ENCODE measurements around the gene EXOC4.

EXOC4 gene

DNA sequence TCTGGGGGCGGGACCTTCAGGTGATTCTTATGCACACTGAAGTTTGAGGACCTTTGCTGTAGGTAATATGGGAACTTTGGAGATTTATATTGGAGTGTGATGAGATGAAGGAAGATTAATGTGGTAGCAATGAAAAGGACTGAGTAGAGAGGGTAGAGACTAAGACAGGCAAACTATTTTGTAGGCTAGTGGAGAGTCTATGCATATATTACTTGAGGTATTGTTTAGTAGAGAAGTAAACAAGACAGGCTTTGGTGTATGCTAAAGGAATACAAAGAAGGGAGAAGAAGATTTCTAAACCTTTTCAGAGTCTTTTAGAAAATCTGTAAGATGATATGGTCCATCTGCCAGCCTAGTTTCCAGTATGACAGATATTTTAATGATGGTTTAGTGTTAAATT lies 129.1 kb downstream of the EXOC4 start:
- Histone ChIP-seq H2AFZ (ENCODE audit: low read length, unreplicated experiment) (no peak overlapping the region), H3K27me3 (ENCODE audit: insufficient read depth, low read length) (no peaks in the 10 kb centered on the region), H3K36me3 (ENCODE audit: insufficient read depth, low read length) (peaks cover 10% of the 10 kb centered on the region), H3K4me3 (ENCODE audit: low read depth, low read length) (no peak overlapping the region), H3K79me2 (ENCODE audit: control insufficient read depth, insufficient read depth, low read length, unreplicated experiment) (no peaks in the 10 kb centered on the region), H3K27ac (ENCODE audit: low read depth, low read length) (no peak overlapping the region), H3K4me1 (ENCODE audit: control insufficient read depth, insufficient read depth, low read length, unreplicated experiment) (no peaks in the 10 kb centered on the region)

DNA sequence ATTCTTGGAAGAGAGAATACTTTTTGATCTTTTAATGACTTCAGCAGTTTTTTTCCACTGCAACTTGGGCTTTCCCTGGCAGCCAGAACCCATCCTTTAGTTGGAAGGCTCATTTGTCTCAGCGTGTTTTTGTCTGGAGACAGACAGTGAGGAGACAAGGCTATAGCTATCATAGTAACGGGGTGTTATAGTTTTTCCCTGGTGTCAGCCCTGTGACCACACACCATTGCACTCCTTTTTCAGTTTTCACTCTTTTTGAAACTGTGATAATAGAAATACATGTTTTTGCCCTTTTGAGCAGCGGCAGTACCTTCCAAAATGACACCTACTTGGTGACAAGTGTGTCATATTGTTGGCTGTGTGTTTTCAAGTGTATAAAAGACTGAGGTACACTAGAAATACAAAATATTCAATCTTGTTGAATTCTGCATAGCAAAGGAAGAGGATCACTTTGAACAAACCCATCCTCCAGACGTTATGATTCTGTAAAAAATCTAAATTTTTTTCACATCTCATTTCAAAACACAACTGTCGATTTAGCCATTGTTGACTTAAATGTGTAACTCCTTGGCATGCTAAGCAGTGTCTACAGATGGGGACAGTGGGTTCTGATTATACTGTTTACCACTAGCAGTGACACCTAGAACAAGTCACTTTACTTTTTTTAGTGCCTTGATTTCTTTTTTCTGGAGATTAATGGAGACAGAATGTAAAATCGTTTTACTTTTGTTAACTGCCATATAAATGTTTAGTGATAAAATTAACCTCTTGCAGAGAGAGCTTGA lies 130.1 kb downstream of the EXOC4 start:
- Histone ChIP-seq H2AFZ (ENCODE audit: low read length, unreplicated experiment) (no peak overlapping the region), H3K4me3 (ENCODE audit: low read depth, low read length) (no peak overlapping the region), H3K27ac (ENCODE audit: low read depth, low read length) (no peak overlapping the region), H3K4me1 (ENCODE audit: control insufficient read depth, insufficient read depth, low read length, unreplicated experiment) (no peaks in the 10 kb centered on the region), H3K36me3 (ENCODE audit: insufficient read depth, low read length) (peaks cover 3% of the 10 kb centered on the region; the same call in 1 of the 2 replicates), H3K79me2 (ENCODE audit: control insufficient read depth, insufficient read depth, low read length, unreplicated experiment) (no peaks in the 10 kb centered on the region), H3K27me3 (ENCODE audit: insufficient read depth, low read length) (no peaks in the 10 kb centered on the region)

DNA sequence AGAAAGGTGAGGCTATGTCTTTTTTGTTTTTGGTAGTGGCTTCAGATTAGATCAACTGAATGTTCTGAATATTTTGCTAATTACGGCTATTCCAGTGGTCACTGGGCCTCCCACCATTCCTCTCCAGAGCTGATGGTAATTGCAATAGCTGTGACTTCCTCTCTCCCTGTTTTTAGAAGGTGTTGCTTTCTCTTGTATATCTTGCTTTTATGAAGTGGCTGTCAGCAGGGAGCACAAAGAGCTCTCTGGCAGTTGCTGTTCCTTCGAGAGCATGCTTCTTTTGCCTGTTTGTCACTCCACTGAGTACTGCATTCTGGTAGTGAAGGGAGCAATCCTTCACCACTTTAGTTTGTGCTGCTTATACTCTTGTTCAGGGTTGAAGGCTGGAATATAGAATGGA lies 133.3 kb downstream of the EXOC4 start:
- Histone ChIP-seq H3K4me3 (ENCODE audit: low read depth, low read length) (no peak overlapping the region), H3K79me2 (ENCODE audit: control insufficient read depth, insufficient read depth, low read length, unreplicated experiment) (no peaks in the 10 kb centered on the region), H3K36me3 (ENCODE audit: insufficient read depth, low read length) (no peaks in the 10 kb centered on the region), H3K27me3 (ENCODE audit: insufficient read depth, low read length) (no peaks in the 10 kb centered on the region), H2AFZ (ENCODE audit: low read length, unreplicated experiment) (no peak overlapping the region), H3K4me1 (ENCODE audit: control insufficient read depth, insufficient read depth, low read length, unreplicated experiment) (no peaks in the 10 kb centered on the region), H3K27ac (ENCODE audit: low read depth, low read length) (no peak overlapping the region)

DNA sequence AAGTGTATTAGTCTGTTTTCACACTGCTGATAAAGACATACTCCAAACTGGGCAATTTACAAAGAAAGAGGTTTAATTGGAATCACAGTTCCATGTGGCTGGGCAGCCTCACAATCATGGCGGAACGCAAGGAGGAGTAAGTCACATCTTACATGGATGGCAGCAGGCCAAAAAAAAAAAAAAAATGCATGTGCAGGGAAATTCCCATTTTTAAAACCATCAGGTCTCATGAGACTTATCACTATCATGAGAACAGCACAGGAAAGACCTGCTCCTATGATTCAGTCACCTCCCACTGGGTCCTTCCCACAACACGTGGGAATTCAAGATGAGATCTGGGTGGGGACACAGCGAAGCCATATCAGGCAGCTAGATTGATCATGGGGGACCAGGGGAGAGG lies 136.8 kb downstream of the EXOC4 start:
- no peaks in the 10 kb centered on the region for H3K79me2 ChIP-seq (ENCODE audit: control insufficient read depth, insufficient read depth, low read length, unreplicated experiment)
- no peak overlapping the region for H2AFZ ChIP-seq (ENCODE audit: low read length, unreplicated experiment)
- H3K27me3 ChIP-seq (ENCODE audit: insufficient read depth, low read length), result no peaks in the 10 kb centered on the region
- H3K36me3 ChIP-seq (ENCODE audit: insufficient read depth, low read length), result no peaks in the 10 kb centered on the region
- H3K4me1 ChIP-seq (ENCODE audit: control insufficient read depth, insufficient read depth, low read length, unreplicated experiment), result no peaks in the 10 kb centered on the region
- no peak overlapping the region for H3K27ac ChIP-seq (ENCODE audit: low read depth, low read length)
- no peak overlapping the region for H3K4me3 ChIP-seq (ENCODE audit: low read depth, low read length)

DNA sequence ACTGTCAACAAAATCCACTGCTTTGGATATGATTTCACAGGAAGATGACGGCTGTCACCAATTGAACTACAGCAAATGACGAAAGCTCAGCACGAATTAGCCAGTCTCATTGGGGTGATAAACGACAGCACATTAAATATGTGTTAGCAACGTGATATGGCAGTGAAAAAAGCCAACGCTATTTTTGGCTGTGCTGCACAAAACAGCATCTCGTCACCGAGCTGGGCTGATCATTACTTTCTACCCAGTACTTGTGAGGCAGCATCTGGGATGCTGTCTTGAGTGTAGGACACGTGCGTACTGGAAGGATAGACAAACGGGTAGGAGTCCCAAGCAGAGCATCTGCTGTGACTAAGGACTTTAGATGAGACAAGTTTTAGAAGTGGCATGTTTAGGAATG lies 138.3 kb downstream of the EXOC4 start:
- Histone ChIP-seq H3K4me3 (ENCODE audit: low read depth, low read length) (no peak overlapping the region), H3K79me2 (ENCODE audit: control insufficient read depth, insufficient read depth, low read length, unreplicated experiment) (no peaks in the 10 kb centered on the region), H3K27me3 (ENCODE audit: insufficient read depth, low read length) (no peaks in the 10 kb centered on the region), H3K27ac (ENCODE audit: low read depth, low read length) (no peak overlapping the region), H2AFZ (ENCODE audit: low read length, unreplicated experiment) (no peak overlapping the region), H3K36me3 (ENCODE audit: insufficient read depth, low read length) (no peaks in the 10 kb centered on the region), H3K4me1 (ENCODE audit: control insufficient read depth, insufficient read depth, low read length, unreplicated experiment) (no peaks in the 10 kb centered on the region)

DNA sequence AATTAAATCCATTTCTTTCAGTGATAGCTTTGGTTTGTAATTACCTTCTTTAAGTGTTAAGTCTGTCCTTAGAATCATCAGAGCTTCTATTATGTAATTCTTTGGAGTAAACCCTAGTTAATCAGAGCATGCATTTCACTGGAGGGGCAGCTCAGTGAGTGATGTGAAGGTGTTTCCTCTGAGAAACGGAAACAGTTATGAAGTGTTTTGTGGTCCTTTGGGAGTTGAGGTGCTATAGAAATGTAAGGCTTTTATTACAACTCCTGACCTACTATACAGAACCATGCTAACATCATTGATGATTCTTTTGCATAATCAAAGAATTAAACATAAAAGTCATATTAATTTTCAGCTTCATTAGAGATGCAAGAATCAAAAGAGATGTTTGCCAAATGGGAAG lies 141.5 kb downstream of the EXOC4 start:
- H3K4me3 ChIP-seq (ENCODE audit: low read depth, low read length), result no peak overlapping the region
- H3K27ac ChIP-seq (ENCODE audit: low read depth, low read length), result no peak overlapping the region
- no peaks in the 10 kb centered on the region for H3K4me1 ChIP-seq (ENCODE audit: control insufficient read depth, insufficient read depth, low read length, unreplicated experiment)
- no peaks in the 10 kb centered on the region for H3K36me3 ChIP-seq (ENCODE audit: insufficient read depth, low read length)
- no peaks in the 10 kb centered on the region for H3K27me3 ChIP-seq (ENCODE audit: insufficient read depth, low read length)
- no peaks in the 10 kb centered on the region for H3K79me2 ChIP-seq (ENCODE audit: control insufficient read depth, insufficient read depth, low read length, unreplicated experiment)
- H2AFZ ChIP-seq (ENCODE audit: low read length, unreplicated experiment), result no peak overlapping the region

DNA sequence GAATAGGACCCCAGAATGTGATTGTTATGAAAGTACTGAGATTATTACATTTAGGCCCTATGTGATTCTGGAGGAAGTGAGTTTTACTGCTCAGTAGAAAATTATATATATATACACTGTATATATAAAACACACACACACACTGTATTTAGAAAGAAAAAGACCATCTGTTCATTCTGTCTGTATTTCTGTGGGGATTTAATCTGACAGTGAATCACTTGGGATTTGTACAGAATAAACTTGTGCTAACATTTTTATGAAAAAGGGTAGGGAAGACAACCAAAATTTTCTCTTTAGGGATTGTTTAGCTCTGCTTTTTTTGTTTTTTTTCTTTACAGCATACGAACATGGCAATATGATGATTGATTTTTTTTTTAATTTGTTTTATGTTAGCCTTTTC lies 142.7 kb downstream of the EXOC4 start:
- no peak overlapping the region for H3K27ac ChIP-seq (ENCODE audit: low read depth, low read length)
- no peak overlapping the region for H2AFZ ChIP-seq (ENCODE audit: low read length, unreplicated experiment)
- H3K36me3 ChIP-seq (ENCODE audit: insufficient read depth, low read length), result no peaks in the 10 kb centered on the region
- H3K27me3 ChIP-seq (ENCODE audit: insufficient read depth, low read length), result no peaks in the 10 kb centered on the region
- no peak overlapping the region for H3K4me3 ChIP-seq (ENCODE audit: low read depth, low read length)
- H3K4me1 ChIP-seq (ENCODE audit: control insufficient read depth, insufficient read depth, low read length, unreplicated experiment), result peaks cover under 1% of the 10 kb centered on the region
- H3K79me2 ChIP-seq (ENCODE audit: control insufficient read depth, insufficient read depth, low read length, unreplicated experiment), result no peaks in the 10 kb centered on the region

DNA sequence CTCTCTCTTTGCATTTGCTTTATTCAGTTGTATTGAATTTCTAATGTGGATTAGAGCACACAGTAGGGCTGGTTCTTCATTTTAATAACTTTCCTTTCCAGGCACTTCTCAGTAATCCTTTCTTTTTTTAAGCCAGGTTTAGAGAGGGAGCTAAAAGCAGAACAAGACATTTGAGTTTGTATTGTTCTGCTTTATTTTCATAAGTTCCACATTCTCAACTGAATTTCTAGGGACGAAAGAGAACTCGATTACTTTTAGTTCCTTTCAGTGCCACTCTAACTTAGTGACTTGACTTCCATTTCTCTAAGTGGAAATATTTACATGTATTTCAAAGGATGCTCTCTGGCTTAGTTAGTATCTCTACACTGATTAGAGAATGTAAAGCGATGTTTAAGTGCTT lies 145.6 kb downstream of the EXOC4 start:
- no peak overlapping the region for H3K27ac ChIP-seq (ENCODE audit: low read depth, low read length)
- H3K79me2 ChIP-seq (ENCODE audit: control insufficient read depth, insufficient read depth, low read length, unreplicated experiment), result no peaks in the 10 kb centered on the region
- H2AFZ ChIP-seq (ENCODE audit: low read length, unreplicated experiment), result no peak overlapping the region
- no peaks in the 10 kb centered on the region for H3K27me3 ChIP-seq (ENCODE audit: insufficient read depth, low read length)
- no peaks in the 10 kb centered on the region for H3K36me3 ChIP-seq (ENCODE audit: insufficient read depth, low read length)
- peaks cover 8% of the 10 kb centered on the region for H3K4me1 ChIP-seq (ENCODE audit: control insufficient read depth, insufficient read depth, low read length, unreplicated experiment)
- no peak overlapping the region for H3K4me3 ChIP-seq (ENCODE audit: low read depth, low read length)

DNA sequence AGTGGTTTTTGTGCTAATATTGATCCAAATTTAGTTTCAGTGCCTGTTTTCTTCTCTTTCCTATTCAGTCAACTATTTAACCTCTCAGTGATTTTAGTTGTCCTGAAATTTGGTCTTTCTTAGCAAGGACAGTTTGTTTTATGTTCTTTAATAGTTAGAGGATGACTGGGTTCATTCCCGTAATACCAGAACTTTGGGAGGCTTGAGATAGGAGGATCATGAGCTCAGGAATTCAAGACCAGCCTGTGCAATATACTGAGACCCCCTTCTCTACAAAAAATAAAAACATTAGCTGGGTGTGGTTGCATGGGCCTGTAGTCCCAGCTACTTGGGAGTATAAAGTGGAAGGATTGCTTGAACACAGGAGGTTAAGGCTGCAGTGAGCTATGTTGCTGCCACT lies 148.3 kb downstream of the EXOC4 start:
- no peaks in the 10 kb centered on the region for H3K27me3 ChIP-seq (ENCODE audit: insufficient read depth, low read length)
- H3K79me2 ChIP-seq (ENCODE audit: control insufficient read depth, insufficient read depth, low read length, unreplicated experiment), result no peaks in the 10 kb centered on the region
- peaks cover 8% of the 10 kb centered on the region for H3K4me1 ChIP-seq (ENCODE audit: control insufficient read depth, insufficient read depth, low read length, unreplicated experiment)
- no peak overlapping the region for H2AFZ ChIP-seq (ENCODE audit: low read length, unreplicated experiment)
- no peaks in the 10 kb centered on the region for H3K36me3 ChIP-seq (ENCODE audit: insufficient read depth, low read length)
- H3K27ac ChIP-seq (ENCODE audit: low read depth, low read length), result no peak overlapping the region
- H3K4me3 ChIP-seq (ENCODE audit: low read depth, low read length), result no peak overlapping the region

DNA sequence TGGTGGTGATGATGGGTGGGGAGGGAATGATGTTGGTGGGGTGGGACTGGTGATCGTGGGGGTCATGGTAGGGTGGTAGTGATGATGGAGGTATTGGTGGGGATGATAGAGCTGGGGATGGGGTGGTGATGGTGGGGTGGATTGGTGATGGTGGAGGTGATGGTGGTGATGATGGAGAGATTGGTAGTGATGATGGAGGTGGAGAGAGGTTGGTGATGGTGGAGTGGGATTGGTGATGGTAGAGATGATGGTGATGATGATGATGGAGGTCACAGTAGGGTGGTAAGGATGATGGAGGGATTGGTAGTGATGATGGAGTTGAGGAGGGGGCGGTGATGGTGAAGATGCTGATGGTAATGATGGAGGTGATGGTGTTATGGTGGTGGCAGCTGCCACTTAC lies 155.3 kb downstream of the EXOC4 start:
- Histone ChIP-seq H3K79me2 (ENCODE audit: control insufficient read depth, insufficient read depth, low read length, unreplicated experiment) (no peaks in the 10 kb centered on the region), H3K27me3 (ENCODE audit: insufficient read depth, low read length) (no peaks in the 10 kb centered on the region), H3K4me1 (ENCODE audit: control insufficient read depth, insufficient read depth, low read length, unreplicated experiment) (no peaks in the 10 kb centered on the region), H2AFZ (ENCODE audit: low read length, unreplicated experiment) (no peak overlapping the region), H3K36me3 (ENCODE audit: insufficient read depth, low read length) (no peaks in the 10 kb centered on the region), H3K27ac (ENCODE audit: low read depth, low read length) (no peak overlapping the region), H3K4me3 (ENCODE audit: low read depth, low read length) (no peak overlapping the region)

DNA sequence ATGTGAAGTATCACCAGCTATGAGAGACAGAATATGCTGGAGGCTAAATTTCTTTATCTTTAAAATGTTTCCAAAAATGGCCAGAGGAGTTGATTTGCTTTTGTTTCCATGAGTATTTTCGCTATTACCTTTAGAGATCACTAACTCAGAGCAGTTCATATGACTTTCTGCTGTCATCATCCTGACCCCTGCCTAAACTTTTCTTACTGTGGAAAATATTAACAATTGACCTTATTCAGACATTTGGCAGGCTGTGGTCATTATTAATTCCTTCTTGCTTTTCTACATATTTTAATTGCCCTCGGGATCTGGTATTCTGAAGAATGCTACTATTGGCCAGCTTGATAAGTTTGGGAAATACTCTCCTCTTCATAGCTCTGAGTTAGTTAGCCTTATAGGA lies 156.5 kb downstream of the EXOC4 start:
- Histone ChIP-seq H3K4me3 (ENCODE audit: low read depth, low read length) (no peak overlapping the region), H3K27me3 (ENCODE audit: insufficient read depth, low read length) (no peaks in the 10 kb centered on the region), H3K4me1 (ENCODE audit: control insufficient read depth, insufficient read depth, low read length, unreplicated experiment) (no peaks in the 10 kb centered on the region), H2AFZ (ENCODE audit: low read length, unreplicated experiment) (no peak overlapping the region), H3K36me3 (ENCODE audit: insufficient read depth, low read length) (no peaks in the 10 kb centered on the region), H3K27ac (ENCODE audit: low read depth, low read length) (no peak overlapping the region), H3K79me2 (ENCODE audit: control insufficient read depth, insufficient read depth, low read length, unreplicated experiment) (no peaks in the 10 kb centered on the region)

All from ACC112 (cell line).